Articular chondrocyte of knee joint (primary cell): Measurements from ENCODE around the gene SH3GL2. TPM values are rescaled to one million over a fixed set of nuclear protein-coding genes. Genes with fewer than 3 reads are reported as not detected.

Experiments
- total RNA-seq: library from RNA; depleted of rRNA; stranded (reverse); fragments of >200 nt; gene quantifications from 2 replicates; pipeline ENCODE4 v1.2.3, GENCODE V29; 2012

SH3GL2 gene
- 0.11 TPM in 1 of 2 replicates, not detected in the other for total RNA-seq

GRCh38 chr9:17578911-17579793 is at the start of gene SH3GL2:
Gene SH3GL2, plus strand, starts transcription at chr9:17579066.

